ENCODE results near the gene USP12. TPM values are rescaled to one million over a fixed set of nuclear protein-coding genes. Genes with fewer than 3 reads are reported as not detected.

Gene USP12
- total RNA-seq, 1 donor from 2014 or later, result 30.5 TPM

- no peaks in the 10 kb centered on the region for H3K4me1 Mint-ChIP-seq (ENCODE audit: low read depth, unreplicated experiment)
- Histone ChIP-seq H2AFZ (ENCODE audit: low read depth, low read length) (no peak overlapping the region), H4K20me1 (ENCODE audit: insufficient read depth, low read length) (peaks cover 17% of the 10 kb centered on the region), H3K4me1 (ENCODE audit: insufficient read depth, low read length) (no peaks in the 10 kb centered on the region), H3K9ac (ENCODE audit: low read length) (no peak overlapping the region), H3K9me3 (ENCODE audit: insufficient read depth, low read depth, low read length) (no peaks in the 10 kb centered on the region), H3K4me2 (ENCODE audit: low read length) (no peak overlapping the region), H3K27me3 (ENCODE audit: insufficient read depth, low read length) (no peaks in the 10 kb centered on the region), H3K27ac (ENCODE audit: low read depth, low read length) (no peak overlapping the region), H3K79me2 (ENCODE audit: insufficient read depth, low read length) (peaks cover 4% of the 10 kb centered on the region), H3K4me3 (ENCODE audit: insufficient read depth, low read depth, low read length) (no peak overlapping the region), H3K36me3 (ENCODE audit: insufficient read depth, low read length) (peaks cover 6% of the 10 kb centered on the region)
- H3K36me3 Mint-ChIP-seq (ENCODE audit: low read depth, unreplicated experiment), result peaks cover 18% of the 10 kb centered on the region
- DNase-seq (ENCODE audit: low read depth) (no peak), FAIRE-seq (no peak)
- H3K27me3 Mint-ChIP-seq (ENCODE audit: low read depth, unreplicated experiment), result no peaks in the 10 kb centered on the region
- TF ChIP-seq EZH2 (IDR thresholded peaks at IDR 0.05; ENCODE audit: insufficient read depth, low read length), result no peak
- TF ChIP-seq CTCF (IDR thresholded peaks at IDR 0.05; ENCODE audit: insufficient read depth, low read depth, low read length), result no peak
- no peaks in the 10 kb centered on the region for H3K9me3 Mint-ChIP-seq (ENCODE audit: unreplicated experiment)
- no peak overlapping the region for H3K4me3 Mint-ChIP-seq (ENCODE audit: unreplicated experiment)
- H3K27ac Mint-ChIP-seq (ENCODE audit: unreplicated experiment), result no peak overlapping the region
Observed at GRCh38 chr13:27086599-27087265, 84.9 kb downstream of the USP12 start.

GRCh38 chr13:27083183-27083582, 88.4 kb downstream of the USP12 start:
- H3K27me3 Mint-ChIP-seq (ENCODE audit: low read depth, unreplicated experiment), result no peaks in the 10 kb centered on the region
- TF ChIP-seq EZH2 (IDR thresholded peaks at IDR 0.05; ENCODE audit: insufficient read depth, low read length) (no peak), CTCF (IDR thresholded peaks at IDR 0.05; ENCODE audit: insufficient read depth, low read depth, low read length) (no peak)
- Histone ChIP-seq H3K27me3 (ENCODE audit: insufficient read depth, low read length) (no peaks in the 10 kb centered on the region), H3K9me3 (ENCODE audit: insufficient read depth, low read depth, low read length) (no peaks in the 10 kb centered on the region), H3K9ac (ENCODE audit: low read length) (no peak overlapping the region), H3K27ac (ENCODE audit: low read depth, low read length) (no peak overlapping the region), H3K4me2 (ENCODE audit: low read length) (no peak overlapping the region), H3K79me2 (ENCODE audit: insufficient read depth, low read length) (no peaks in the 10 kb centered on the region), H3K36me3 (ENCODE audit: insufficient read depth, low read length) (peaks cover 10% of the 10 kb centered on the region), H4K20me1 (ENCODE audit: insufficient read depth, low read length) (peaks cover 23% of the 10 kb centered on the region), H3K4me1 (ENCODE audit: insufficient read depth, low read length) (peaks cover 7% of the 10 kb centered on the region), H2AFZ (ENCODE audit: low read depth, low read length) (no peak overlapping the region), H3K4me3 (ENCODE audit: insufficient read depth, low read depth, low read length) (no peak overlapping the region)
- peaks cover 4% of the 10 kb centered on the region for H3K9me3 Mint-ChIP-seq (ENCODE audit: unreplicated experiment)
- DNase-seq (ENCODE audit: low read depth), result no peak
- H3K4me3 Mint-ChIP-seq (ENCODE audit: unreplicated experiment), result no peak overlapping the region
- H3K4me1 Mint-ChIP-seq (ENCODE audit: low read depth, unreplicated experiment), result peaks cover 17% of the 10 kb centered on the region
- peaks cover 13% of the 10 kb centered on the region for H3K36me3 Mint-ChIP-seq (ENCODE audit: low read depth, unreplicated experiment)
- FAIRE-seq, result no peak
- no peak overlapping the region for H3K27ac Mint-ChIP-seq (ENCODE audit: unreplicated experiment)

Data from astrocyte (in vitro differentiated cells and primary cell).